Adrenal gland (tissue), 12 donors: Measurements from ENCODE around the gene TRIM51. TPM values are rescaled to one million over a fixed set of nuclear protein-coding genes. Genes with fewer than 3 reads are reported as not detected.
A peak's percentile ranks its signal among the peaks of the same experiment; 100 is the strongest.
"Not testable (repeated sequence)": the region's sequence is repeated elsewhere in the genome, so short reads cannot be mapped to it uniquely, and the experiment has no call there.

Source experiments
- DNase-seq, 7 donors: peaks; one replicate each; pipeline ENCODE4 v3.0.0-alpha.2; 2019 to 2020
- H3K27ac ChIP-seq, 5 donors: fragments of 200-600 bp; sonication (generic) in 4 of 5; 1 replicate in 3 of 5; 2 replicates in 2 of 5; pipeline versions ENCODE4 v1.5.1 to v1.8.0; 2016 to 2020; ENCODE audit warnings: mild to moderate bottlenecking in 1 of 5
- H3K27me3 ChIP-seq: fragments of 200-600 bp; 2 replicates; pipeline ENCODE4 v1.8.0; 2021
- H3K36me3 ChIP-seq, 2 donors: fragments of 200-600 bp; replicated peaks in 1 of 2; 1 replicate in 1 of 2; 2 replicates in 1 of 2; pipeline versions ENCODE4 v1.5.1 to v1.8.0; 2018 to 2022
- H3K4me1 ChIP-seq, 2 donors: fragments of 200-600 bp; replicated peaks in 1 of 2; 1 replicate in 1 of 2; 2 replicates in 1 of 2; pipeline versions ENCODE4 v1.5.1 to v1.8.0; 2018 to 2021
- H3K4me3 ChIP-seq, 4 donors: fragments of 200-600 bp; sonication (generic) in 3 of 4; one replicate each; pipeline ENCODE4 v1.5.1; 2016 to 2018
- H3K9me3 ChIP-seq, 3 donors: fragments of 200-600 bp; sonication (generic) in 1 of 3; replicated peaks in 1 of 3; 1 replicate in 2 of 3; 2 replicates in 1 of 3; pipeline versions ENCODE4 v1.5.1 to v1.8.0; 2016 to 2021
- CTCF ChIP-seq, 6 experiments: fragments of 450-650 bp in 4 of 6; fragments of 200-600 bp in 2 of 6; sonication (generic) in 1 of 6; IDR thresholded peaks; 1 replicate in 5 of 6; 2 replicates in 1 of 6; pipeline versions ENCODE4 v1.5.1 to v1.8.0; 2016 to 2021; ENCODE audit warnings: antibody characterized with exemption in 6 of 6, mild to moderate bottlenecking in 2 of 6, moderate library complexity in 1 of 6
- POLR2A ChIP-seq, 2 donors: fragments of 450-650 bp; IDR thresholded peaks; one replicate each; pipeline ENCODE4 v1.6.1; 2017; ENCODE audit warnings: antibody characterized with exemption in 2 of 2, mild to moderate bottlenecking in 2 of 2, moderate library complexity in 1 of 2
- WGBS, 4 donors: extraction: QIAGEN DNeasy Blood & Tissue Kit in 2 of 4; methylation state at CpG; one replicate each; pipeline versions ENCODE4 v1.1.5 to v1.1.7; 2013 to 2017; 5-methylcytosine and 5-hydroxymethylcytosine counted together
- intact Hi-C, 2 donors: fragments of 100-400 bp; cut with DNase I; formaldehyde crosslinking; loops; one replicate each; pipeline versions ENCODE4 v1.14.1 to v1.15.0; 2022 to 2023
- polyA plus RNA-seq, 3 donors: library from polyadenylated mRNA; stranded (reverse); fragments of 200-250 nt in 2 of 3; fragments of 350-450 nt in 1 of 3; fragmentation: Illumina TruSeq in 1 of 3; extraction: RNeasy Lipid Tissue Mini Kit (QIAGEN cat#74804) in 1 of 3; gene quantifications; one replicate each; pipeline ENCODE4 v1.2.3, GENCODE V29; 2013 to 2014
- total RNA-seq, 9 donors: library from RNA; depleted of rRNA in 4 of 9; stranded (reverse); fragments of >200 nt in 4 of 9; fragments of 120-200 nt in 1 of 9; fragmentation: NEBNext Ultra II Directional in 1 of 9; extraction: Animal tissue kit (Norgen Biotek cat#: 25700) in 1 of 9; gene quantifications; one replicate each; pipeline versions ENCODE4 v1.1.0 to v1.2.4, GENCODE V29; 2013 to 2023
- donor health status: healthy with polysubstance abuse.
- donor health status: Bipolar disorder and iron deficiency.
- donor health status: DM: yes; HTN: yes; CAD: no.
- donor health status: DM: no; HTN: no; CAD: no.
- donor health status: DM: no; HTN: no; CAD: no.
- donor health status: DM: yes; HTN: yes; CAD: no.

The TRIM51 gene
- total and polyA plus RNA-seq, 12 donors, result not detected

GRCh38 chr11:55852141-55852540 lies 31.0 kb upstream of the TRIM51 start:
- Histone ChIP-seq H3K9me3 (no peaks in the 10 kb centered on the region), H3K4me3 (no peak overlapping the region), H3K36me3 (no peaks in the 10 kb centered on the region), H3K4me1 (no peaks in the 10 kb centered on the region), H3K27ac (no peak overlapping the region), H3K27me3 (no peaks in the 10 kb centered on the region)
- TF ChIP-seq POLR2A (IDR thresholded peaks at IDR 0.05), result no peak
- TF ChIP-seq CTCF (IDR thresholded peaks at IDR 0.05), result no peak
- 66 to 75% (median 67%) methylated on average over 1 of the region's 1 CpG for WGBS, 4 donors
- DNase-seq, result no peak
- intact Hi-C loops, result no loop called here

- intact Hi-C loops, result no loop called here
- Histone ChIP-seq H3K27ac (no peak overlapping the region), H3K36me3 (no peaks in the 10 kb centered on the region), H3K4me1 (no peaks in the 10 kb centered on the region), H3K9me3 (no peaks in the 10 kb centered on the region), H3K27me3 (no peaks in the 10 kb centered on the region), H3K4me3 (no peak overlapping the region)
- no peak for TF ChIP-seq POLR2A (IDR thresholded peaks at IDR 0.05)
- no peak for TF ChIP-seq CTCF (IDR thresholded peaks at IDR 0.05)
- 11 to 32% (median 17%) methylated on average over 1 of the region's 1 CpG for WGBS, 4 donors
- DNase-seq, result no peak
These were observed 28.4 kb upstream of the TRIM51 start for GRCh38 chr11:55854704-55855103.

GRCh38 chr11:55867354-55867753 lies 15.7 kb upstream of the TRIM51 start:
- H3K4me1 ChIP-seq, H3K9me3 ChIP-seq, H3K36me3 ChIP-seq, DNase-seq, H3K27ac ChIP-seq, H3K27me3 ChIP-seq, H3K4me3 ChIP-seq, intact Hi-C loops: not testable (repeated sequence)
- WGBS, 4 donors, result 70 to 85% (median 77%) methylated on average over 4 of the region's 4 CpGs

GRCh38 chr11:55872731-55873130 lies 10.4 kb upstream of the TRIM51 start:
- H3K27ac ChIP-seq, H3K36me3 ChIP-seq, DNase-seq, intact Hi-C loops, H3K27me3 ChIP-seq, H3K4me1 ChIP-seq, H3K4me3 ChIP-seq, H3K9me3 ChIP-seq: not testable (repeated sequence)
- WGBS, 4 donors, result 9 to 52% (median 15%) methylated on average over 13 to 33 of the region's 33 CpGs

GRCh38 chr11:55873146-55873545 lies 10.0 kb upstream of the TRIM51 start:
- H3K27me3 ChIP-seq, H3K36me3 ChIP-seq, H3K27ac ChIP-seq, H3K4me3 ChIP-seq, H3K9me3 ChIP-seq, intact Hi-C loops, H3K4me1 ChIP-seq: not testable (repeated sequence)
- peak in 1 of 7 donors; percentile 63 for DNase-seq
- 15 to 24% (median 20%) methylated on average over 20 to 34 of the region's 34 CpGs; no CpG with 5 or more reads in 1 of the 4 donors for WGBS, 4 donors

- H3K9me3 ChIP-seq, DNase-seq, H3K27me3 ChIP-seq, H3K27ac ChIP-seq, H3K4me1 ChIP-seq, H3K36me3 ChIP-seq, H3K4me3 ChIP-seq, intact Hi-C loops: not testable (repeated sequence)
- 71 to 82% (median 74%) methylated on average over 4 of the region's 4 CpGs for WGBS, 4 donors
These were observed 1.9 kb downstream of the TRIM51 start for GRCh38 chr11:55884995-55885394.

- H3K27me3 ChIP-seq, H3K4me1 ChIP-seq, H3K36me3 ChIP-seq, DNase-seq, H3K4me3 ChIP-seq, H3K27ac ChIP-seq, intact Hi-C loops, H3K9me3 ChIP-seq: not testable (repeated sequence)
- 73 to 80% (median 78%) methylated on average over 8 to 9 of the region's 9 CpGs for WGBS, 4 donors
These were observed 2.4 kb downstream of the TRIM51 start for GRCh38 chr11:55885481-55885880.
